OCI-LY3 (cell line): Measurements from ENCODE around the gene MESP2.

Source experiments
- H2AFZ ChIP-seq: fragments of 200-600, 300-600 bp; shearing (Covaris generic); 2 replicates; pipeline ENCODE4 v1.6.0; 2014; ENCODE audit warnings: antibody characterized with exemption, low read depth, low read length
- H3K27ac ChIP-seq: fragments of 200-600, 300-600 bp; sonication (generic); 2 replicates; pipeline ENCODE4 v1.5.1; 2014; ENCODE audit warnings: mild to moderate bottlenecking, low read length, moderate library complexity, mixed read lengths
- H3K27me3 ChIP-seq: fragments of 200-600, 300-600 bp; sonication (generic); 2 replicates; pipeline ENCODE4 v1.6.1; 2014; ENCODE audit warnings: low read depth, low read length, mixed read lengths
- H3K36me3 ChIP-seq: fragments of 200-600, 300-600 bp; sonication (generic); replicated peaks from 2 replicates; pipeline ENCODE3; 2014; ENCODE audit warnings: low read depth, low read length, mixed read lengths
- H3K4me1 ChIP-seq: fragments of 300-600, 200-600 bp; sonication (generic); 2 replicates; pipeline ENCODE4 v1.6.1; 2014; ENCODE audit warnings: low read length, mixed read lengths
- H3K4me2 ChIP-seq: fragments of 200-600, 300-600 bp; sonication (generic); 2 replicates; pipeline ENCODE4 v1.6.1; 2014; ENCODE audit warnings: low read length, mixed read lengths
- H3K4me3 ChIP-seq: fragments of 300-600, 200-600 bp; sonication (generic); 2 replicates; pipeline ENCODE4 v1.5.1; 2014; ENCODE audit warnings: antibody characterized with exemption, mild to moderate bottlenecking, low read length, moderate library complexity
- H3K79me2 ChIP-seq: fragments of 300-600, 200-600 bp; shearing (Covaris generic); 2 replicates; pipeline ENCODE4 v1.6.1; 2014; ENCODE audit warnings: mild to moderate bottlenecking, low read length, mixed read lengths
- H3K9ac ChIP-seq: fragments of 300-600, 200-600 bp; shearing (Covaris generic); 2 replicates; pipeline ENCODE4 v1.6.0; 2014; ENCODE audit warnings: mild to moderate bottlenecking, low read length, moderate library complexity
- H3K9me3 ChIP-seq: fragments of 200-600, 300-600 bp; shearing (Covaris generic); 2 replicates; pipeline ENCODE4 v1.6.1; 2014; ENCODE audit warnings: low read length, mixed read lengths; ENCODE audit not compliant: insufficient read depth
- H4K20me1 ChIP-seq: fragments of 200-600, 300-600 bp; sonication (generic); 2 replicates; pipeline ENCODE4 v1.6.1; 2016; ENCODE audit warnings: low read length, mixed read lengths; ENCODE audit not compliant: insufficient read depth
- CTCF ChIP-seq: fragments of 200-600, 300-600 bp; sonication (generic); IDR thresholded peaks from 2 replicates; pipeline ENCODE4 v1.5.1; 2014; ENCODE audit warnings: antibody characterized with exemption, low read length, low read depth
- EZH2phosphoT487 ChIP-seq: fragments of 200-600 bp; shearing (Covaris generic); IDR thresholded peaks from 2 replicates; pipeline ENCODE4 v1.6.1; 2018; ENCODE audit warnings: antibody characterized with exemption, mixed run types, low read depth

The MESP2 gene

GRCh38 chr15:89770041-89770440, 6.1 kb upstream of the MESP2 start:
- H3K9me3 ChIP-seq = no peaks in the 10 kb centered on the region

DNA sequence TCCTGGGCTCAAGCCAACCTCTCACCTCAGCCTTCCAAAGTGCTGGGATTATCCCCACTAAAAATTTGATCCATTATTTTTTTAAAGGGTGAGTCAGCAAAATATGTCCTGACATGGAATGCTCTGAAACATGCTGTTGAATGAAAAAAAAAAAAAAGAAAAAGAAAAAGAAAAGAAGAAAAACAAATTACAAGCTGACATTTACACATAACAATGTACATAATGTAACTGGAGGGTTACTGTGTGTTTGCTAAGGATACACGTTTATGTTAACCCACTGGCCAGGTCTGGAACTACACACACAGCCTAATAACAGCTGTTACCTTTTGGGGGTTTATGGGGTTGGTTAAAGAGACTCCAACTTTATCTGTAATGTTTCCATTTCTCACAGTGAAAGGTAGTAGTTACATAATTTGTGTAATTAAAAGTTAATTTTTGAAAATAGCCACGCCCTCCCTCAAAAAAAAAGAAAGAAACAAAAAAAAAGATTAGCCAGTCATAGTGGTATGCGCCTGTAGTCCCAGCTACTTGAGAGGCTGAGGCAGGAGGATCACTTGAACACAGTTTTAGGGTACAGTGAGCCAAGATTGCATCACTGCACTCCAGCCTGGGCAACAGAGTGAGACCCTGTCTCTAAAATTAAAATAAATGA, 3.1 kb upstream of the MESP2 start:
- TF ChIP-seq EZH2phosphoT487 (no peak), CTCF (peak; percentile 23; the same call in 1 of the 2 replicates)
- H3K9ac ChIP-seq = no peak overlapping the region
- H3K4me3 ChIP-seq = no peak overlapping the region
- H3K4me1 ChIP-seq = peaks cover 6% of the 10 kb centered on the region; the same call in 1 of the 2 replicates
- no peak overlapping the region for H3K4me2 ChIP-seq
- H3K27ac ChIP-seq = no peak overlapping the region
- no peaks in the 10 kb centered on the region for H3K27me3 ChIP-seq
- no peaks in the 10 kb centered on the region for H3K9me3 ChIP-seq
- H3K36me3 ChIP-seq = no peaks in the 10 kb centered on the region
- no peak overlapping the region for H2AFZ ChIP-seq
- no peaks in the 10 kb centered on the region for H3K79me2 ChIP-seq
- no peaks in the 10 kb centered on the region for H4K20me1 ChIP-seq

More at GRCh38 chr15:89770041-89770440, 6.1 kb upstream of the MESP2 start:
- Histone ChIP-seq H3K4me2 (no peak overlapping the region), H4K20me1 (no peaks in the 10 kb centered on the region), H3K4me3 (no peak overlapping the region), H3K27me3 (no peaks in the 10 kb centered on the region), H3K27ac (no peak overlapping the region), H2AFZ (no peak overlapping the region), H3K36me3 (no peaks in the 10 kb centered on the region), H3K79me2 (no peaks in the 10 kb centered on the region), H3K9ac (no peak overlapping the region), H3K4me1 (peaks cover 6% of the 10 kb centered on the region; the same call in 1 of the 2 replicates)
- TF ChIP-seq CTCF (no peak), EZH2phosphoT487 (no peak)

- no peaks in the 10 kb centered on the region for H3K79me2 ChIP-seq
- no peaks in the 10 kb centered on the region for H4K20me1 ChIP-seq
- no peak overlapping the region for H3K27ac ChIP-seq
- no peaks in the 10 kb centered on the region for H3K9me3 ChIP-seq
- H3K27me3 ChIP-seq = no peaks in the 10 kb centered on the region
- no peak overlapping the region for H3K4me2 ChIP-seq
- H3K36me3 ChIP-seq = no peaks in the 10 kb centered on the region
- H3K4me1 ChIP-seq = peaks cover 14% of the 10 kb centered on the region; the same call in 1 of the 2 replicates
- TF ChIP-seq CTCF (no peak), EZH2phosphoT487 (no peak)
- H3K4me3 ChIP-seq = no peak overlapping the region
- H3K9ac ChIP-seq = no peak overlapping the region
- no peak overlapping the region for H2AFZ ChIP-seq
These were observed 1.6 kb upstream of the MESP2 start for GRCh38 chr15:89774492-89774891.

GRCh38 chr15:89775815-89776214, 317 bp upstream of the MESP2 start:
- Histone ChIP-seq H3K9me3 (no peaks in the 10 kb centered on the region), H3K4me3 (no peak overlapping the region), H2AFZ (no peak overlapping the region), H3K4me1 (peaks cover 24% of the 10 kb centered on the region), H3K27ac (no peak overlapping the region), H3K9ac (no peak overlapping the region), H3K36me3 (no peaks in the 10 kb centered on the region), H3K79me2 (no peaks in the 10 kb centered on the region), H3K27me3 (no peaks in the 10 kb centered on the region), H3K4me2 (no peak overlapping the region), H4K20me1 (no peaks in the 10 kb centered on the region)
- TF ChIP-seq EZH2phosphoT487 (no peak), CTCF (no peak)
